Ascending aorta (tissue), 2 donors: ENCODE results near the gene STAMBPL1. TPM values are rescaled to one million over a fixed set of nuclear protein-coding genes. Genes with fewer than 3 reads are reported as not detected.

ENCODE experiments used
- DNase-seq, 2 donors: peaks; one replicate each; pipeline ENCODE4 v3.0.0-alpha.2; 2019; ENCODE audit warnings: low spot score in 2 of 2
- H3K27ac ChIP-seq, 2 donors: fragments of 200-600 bp; sonication (generic); one replicate each; pipeline ENCODE4 v1.5.1; 2016 to 2017; ENCODE audit warnings: mild to moderate bottlenecking in 1 of 2
- H3K27me3 ChIP-seq: fragments of 200-600 bp; sonication (generic); one replicate; pipeline ENCODE4 v1.5.1; 2017
- H3K36me3 ChIP-seq, 2 donors: fragments of 200-600 bp; sonication (generic); one replicate each; pipeline ENCODE4 v1.5.1; 2016
- H3K4me1 ChIP-seq, 2 donors: fragments of 200-600 bp; sonication (generic); one replicate each; pipeline ENCODE4 v1.5.1; 2016 to 2017; ENCODE audit warnings: mild to moderate bottlenecking in 1 of 2
- H3K4me3 ChIP-seq, 2 donors: fragments of 200-600 bp; sonication (generic); one replicate each; pipeline ENCODE4 v1.5.1; 2016 to 2017; ENCODE audit warnings: mild to moderate bottlenecking in 1 of 2
- H3K9me3 ChIP-seq, 2 donors: fragments of 200-600 bp; sonication (generic); one replicate each; pipeline ENCODE4 v1.5.1; 2016
- intact Hi-C: fragments of 100-400 bp; cut with DNase I; formaldehyde crosslinking; loops from one replicate; pipeline ENCODE4 v1.15.1; 2023
- total RNA-seq: library from RNA; depleted of rRNA; stranded (reverse); fragments of >200 nt; gene quantifications from one replicate; pipeline ENCODE4 v1.1.0, GENCODE V29; 2016
- TF ChIP-seq, protein P1 (sequence below), 3 experiments: fragments of 200-600 bp in 2 of 3; fragments of 450-650 bp in 1 of 3; sonication (generic) in 2 of 3; IDR thresholded peaks; one replicate each; pipeline ENCODE4 v1.5.1; 2016 to 2019; ENCODE audit warnings: antibody characterized with exemption in 3 of 3, mild to moderate bottlenecking in 1 of 3, moderate library complexity in 1 of 3

The STAMBPL1 gene
- total RNA-seq, 1 donor from 2014 or later: 37.0 TPM

DNA sequence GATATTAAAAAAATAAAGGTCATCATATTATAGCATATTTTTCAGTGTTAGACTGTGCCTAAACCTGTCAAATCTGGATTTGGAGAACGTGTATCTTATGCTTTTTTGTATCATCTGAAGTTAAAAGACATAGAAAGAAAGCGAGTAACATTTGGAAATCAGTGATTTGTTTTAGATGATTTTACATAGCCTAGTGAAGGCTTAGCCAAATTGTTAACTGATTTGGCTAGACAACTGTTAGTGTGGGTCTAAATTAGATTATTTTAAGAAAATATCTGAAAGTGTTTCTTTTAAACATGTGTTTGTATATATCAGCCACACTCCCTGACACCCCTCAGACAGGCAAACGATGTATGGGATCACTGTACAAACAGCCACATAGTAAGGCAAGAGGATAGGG is 36.9 kb downstream of the STAMBPL1 start:
- DNase-seq: no peak
- TF ChIP-seq, protein P1, sequence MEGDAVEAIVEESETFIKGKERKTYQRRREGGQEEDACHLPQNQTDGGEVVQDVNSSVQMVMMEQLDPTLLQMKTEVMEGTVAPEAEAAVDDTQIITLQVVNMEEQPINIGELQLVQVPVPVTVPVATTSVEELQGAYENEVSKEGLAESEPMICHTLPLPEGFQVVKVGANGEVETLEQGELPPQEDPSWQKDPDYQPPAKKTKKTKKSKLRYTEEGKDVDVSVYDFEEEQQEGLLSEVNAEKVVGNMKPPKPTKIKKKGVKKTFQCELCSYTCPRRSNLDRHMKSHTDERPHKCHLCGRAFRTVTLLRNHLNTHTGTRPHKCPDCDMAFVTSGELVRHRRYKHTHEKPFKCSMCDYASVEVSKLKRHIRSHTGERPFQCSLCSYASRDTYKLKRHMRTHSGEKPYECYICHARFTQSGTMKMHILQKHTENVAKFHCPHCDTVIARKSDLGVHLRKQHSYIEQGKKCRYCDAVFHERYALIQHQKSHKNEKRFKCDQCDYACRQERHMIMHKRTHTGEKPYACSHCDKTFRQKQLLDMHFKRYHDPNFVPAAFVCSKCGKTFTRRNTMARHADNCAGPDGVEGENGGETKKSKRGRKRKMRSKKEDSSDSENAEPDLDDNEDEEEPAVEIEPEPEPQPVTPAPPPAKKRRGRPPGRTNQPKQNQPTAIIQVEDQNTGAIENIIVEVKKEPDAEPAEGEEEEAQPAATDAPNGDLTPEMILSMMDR (IDR thresholded peaks at IDR 0.05): no peak
- Histone ChIP-seq H3K9me3 (no peaks in the 10 kb centered on the region), H3K36me3 (no peaks in the 10 kb centered on the region), H3K4me3 (no peak overlapping the region), H3K27ac (no peak overlapping the region), H3K27me3 (no peaks in the 10 kb centered on the region), H3K4me1 (peaks cover 0 to 5% of the 10 kb centered on the region in 2 donors)
- intact Hi-C loops: no loop called here

DNA sequence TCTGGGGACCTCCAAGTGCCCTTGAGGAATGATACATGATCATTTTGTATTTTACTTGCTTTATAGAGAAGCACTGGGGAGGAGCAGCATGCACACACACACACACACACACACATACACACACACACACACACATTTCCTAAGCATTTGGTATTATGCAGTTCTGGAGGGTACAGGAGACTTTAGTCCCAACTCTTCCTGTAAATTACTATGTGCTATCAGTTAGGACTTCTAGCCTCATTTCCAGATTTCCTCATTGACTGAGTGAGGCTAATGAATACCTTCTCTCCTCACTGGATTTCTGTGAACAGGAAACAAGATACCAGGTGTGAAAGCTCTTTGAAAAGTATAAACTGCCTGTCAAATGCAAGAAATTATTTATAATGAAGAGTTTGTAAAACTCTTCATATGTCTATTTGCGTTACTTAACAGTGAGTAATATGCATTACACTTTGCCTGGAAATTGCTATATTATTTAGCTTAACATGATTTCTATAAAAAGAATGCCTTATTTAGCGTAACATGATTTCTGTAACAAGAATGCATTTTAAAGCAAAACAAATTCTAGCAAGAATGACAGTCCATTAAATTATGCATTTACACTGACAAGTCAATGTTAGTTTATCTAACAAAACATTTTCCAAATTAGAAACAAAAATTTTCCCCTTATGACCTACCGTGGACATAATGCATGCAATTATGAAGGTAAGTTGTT is 38.3 kb downstream of the STAMBPL1 start:
- no peak for DNase-seq
- intact Hi-C loops: no loop called here
- TF ChIP-seq, protein P1 (IDR thresholded peaks at IDR 0.05): no peak
- no peaks in the 10 kb centered on the region for H3K27me3 ChIP-seq
- H3K36me3 ChIP-seq: no peaks in the 10 kb centered on the region
- H3K27ac ChIP-seq: no peak overlapping the region
- peaks cover 0 to 5% of the 10 kb centered on the region in 2 donors for H3K4me1 ChIP-seq
- H3K4me3 ChIP-seq: no peak overlapping the region
- H3K9me3 ChIP-seq: no peaks in the 10 kb centered on the region

- H3K4me3 ChIP-seq: no peak overlapping the region
- intact Hi-C loops: no loop called here
- H3K36me3 ChIP-seq: no peaks in the 10 kb centered on the region
- no peak for DNase-seq
- H3K4me1 ChIP-seq: peaks cover 0 to 5% of the 10 kb centered on the region in 2 donors
- no peaks in the 10 kb centered on the region for H3K9me3 ChIP-seq
- H3K27me3 ChIP-seq: no peaks in the 10 kb centered on the region
- H3K27ac ChIP-seq: no peak overlapping the region
- TF ChIP-seq, protein P1 (IDR thresholded peaks at IDR 0.05): no peak
Observed at GRCh38 chr10:88919041-88919440, 39.0 kb downstream of the STAMBPL1 start.

DNA sequence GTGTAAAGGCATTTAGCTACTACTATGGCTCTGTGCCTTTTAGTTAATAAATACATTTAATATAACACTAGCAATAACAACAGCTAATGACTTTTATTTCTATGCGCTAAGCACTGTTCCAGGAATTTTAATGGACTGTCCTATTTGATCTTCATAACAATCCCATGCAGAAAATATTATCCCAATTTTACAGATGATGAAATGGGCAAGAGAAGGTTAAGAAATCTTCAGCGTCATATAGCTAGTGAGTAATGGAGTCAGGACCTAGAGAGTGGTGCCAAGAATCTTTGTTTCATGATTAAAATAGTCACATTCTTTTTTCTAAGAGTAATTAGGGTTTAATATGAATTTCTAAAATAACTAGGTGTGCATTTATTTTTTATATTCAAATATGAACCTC is 40.2 kb downstream of the STAMBPL1 start:
- Histone ChIP-seq H3K36me3 (no peaks in the 10 kb centered on the region), H3K4me3 (no peak overlapping the region), H3K27ac (no peak overlapping the region), H3K4me1 (peaks cover 0 to 5% of the 10 kb centered on the region in 2 donors), H3K9me3 (no peaks in the 10 kb centered on the region), H3K27me3 (no peaks in the 10 kb centered on the region)
- intact Hi-C loops: no loop called here
- DNase-seq: no peak
- TF ChIP-seq, protein P1 (IDR thresholded peaks at IDR 0.05): no peak

GRCh38 chr10:88920986-88921593 is 41.0 kb downstream of the STAMBPL1 start:
- no peak overlapping the region for H3K4me3 ChIP-seq
- no peak overlapping the region for H3K27ac ChIP-seq
- TF ChIP-seq, protein P1 (IDR thresholded peaks at IDR 0.05): no peak
- intact Hi-C loops: no loop called here
- no peaks in the 10 kb centered on the region for H3K27me3 ChIP-seq
- DNase-seq: no peak
- H3K36me3 ChIP-seq: no peaks in the 10 kb centered on the region
- H3K9me3 ChIP-seq: no peaks in the 10 kb centered on the region
- peaks cover 0 to 7% of the 10 kb centered on the region in 2 donors for H3K4me1 ChIP-seq
